HepG2 (cell line): Measurements from ENCODE around the gene SCN4B. TPM values are rescaled to one million over a fixed set of nuclear protein-coding genes. Genes with fewer than 3 reads are reported as not detected.
A peak's percentile ranks its signal among the peaks of the same experiment; 100 is the strongest.

Source experiments
- ATAC-seq: fragments of 200-7000 bp; cut with Tn5 transposase; 3 replicates; pipeline ENCODE4 v1.9.1; 2020; ENCODE audit warnings: mild to moderate bottlenecking, moderate library complexity
- BruUV-seq: library from RNA; stranded (reverse); fragments of 400-500 nt; replicated peaks from 2 replicates; lab custom pipeline; 2021; lab: Mats Ljungman, UMichigan
- CTCF ChIA-PET: fragments of 300-600 bp; formaldehyde crosslinking; extraction: SDS; loops from one replicate; lab custom pipeline; 2021; ENCODE audit warnings: low total read pairs, inconsistent platforms, low intra/inter-chr PET ratio; lab: Yijun Ruan, JAX
- POLR2A ChIA-PET: fragments of 350-600 bp; sonication (Branson Sonifier 250); formaldehyde crosslinking; loops from one replicate; lab custom pipeline; 2020; ENCODE audit warnings: antibody characterized with exemption, inconsistent platforms; lab: Yijun Ruan, JAX
- DNase-seq: peaks from one replicate; pipeline ENCODE4 v3.0.0-alpha.2; 2015; ENCODE audit warnings: low spot score
- FAIRE-seq: peaks from 3 replicates; lab custom pipeline; 2011; peaks lifted over from hg19 to GRCh38; lab: Jason Lieb, UNC
- H2AFZ ChIP-seq: one replicate; pipeline ENCODE4 v1.6.1; 2011; ENCODE audit warnings: low read length, inconsistent platforms
- H3K27ac ChIP-seq: fragments of 300-600 bp; 3 replicates; pipeline ENCODE4 v1.8.0; 2011; ENCODE audit warnings: mixed run types, mild to moderate bottlenecking, mixed read lengths, low read length, inconsistent platforms; ENCODE audit not compliant: insufficient read depth; ENCODE audit errors: extremely low read length
- H3K27me3 ChIP-seq, 2 experiments: fragments of 200-600 bp in 1 of 2; 2 replicates in 1 of 2; 3 replicates in 1 of 2; pipeline versions ENCODE4 v1.6.0 to v1.8.0; 2011; ENCODE audit warnings: low read length in 2 of 2, mild to moderate bottlenecking in 2 of 2, moderate library complexity in 2 of 2, inconsistent platforms in 1 of 2; ENCODE audit not compliant: insufficient read depth in 2 of 2, control insufficient read depth in 1 of 2
- H3K36me3 ChIP-seq, 2 experiments: fragments of 200-600 bp in 1 of 2; replicated peaks in 1 of 2; 2 replicates in 1 of 2; 3 replicates in 1 of 2; pipeline versions ENCODE4 v1.5.1 to v1.8.0; 2011; ENCODE audit warnings: low read length in 2 of 2, inconsistent platforms in 1 of 2; ENCODE audit not compliant: insufficient read depth in 2 of 2, control insufficient read depth in 1 of 2
- H3K4me1 ChIP-seq: 2 replicates; pipeline ENCODE4 v1.5.1; 2012; ENCODE audit warnings: low read length, inconsistent platforms; ENCODE audit not compliant: insufficient read depth
- H3K4me2 ChIP-seq: 2 replicates; pipeline ENCODE4 v1.6.0; 2011; ENCODE audit warnings: low read depth, low read length, inconsistent platforms
- H3K4me3 ChIP-seq, 3 experiments: fragments of 200-600 bp in 1 of 3; sonication (generic), shearing (Covaris generic) in 1 of 3; replicated peaks in 1 of 3; 2 replicates each; pipeline ENCODE4 v1.5.1; 2011 to 2016; ENCODE audit warnings: low read length in 3 of 3, inconsistent platforms in 2 of 3, low read depth in 2 of 3, mild to moderate bottlenecking in 2 of 3, control low read depth in 1 of 3, mixed read lengths in 1 of 3; ENCODE audit not compliant: insufficient read depth in 1 of 3
- H3K79me2 ChIP-seq: one replicate; pipeline ENCODE4 v1.6.1; 2011; ENCODE audit warnings: low read length, inconsistent platforms; ENCODE audit not compliant: insufficient read depth
- H3K9ac ChIP-seq: 2 replicates; pipeline ENCODE4 v1.6.0; 2011; ENCODE audit warnings: mild to moderate bottlenecking, low read depth, low read length, inconsistent platforms; ENCODE audit not compliant: insufficient read depth
- H3K9me3 ChIP-seq: 2 replicates; pipeline ENCODE4 v1.5.1; 2012; ENCODE audit warnings: mild to moderate bottlenecking, low read length
- H4K20me1 ChIP-seq: 2 replicates; pipeline ENCODE4 v1.6.0; 2011; ENCODE audit warnings: inconsistent platforms, mild to moderate bottlenecking, low read length, moderate library complexity; ENCODE audit not compliant: insufficient read depth
- CBX2 ChIP-seq, 2 experiments: fragments of 200-600 bp in 1 of 2; sonication (generic); formaldehyde crosslinking in 1 of 2; IDR thresholded peaks; 2 replicates each; pipeline versions ENCODE4 v1.7.0 to v1.8.1; 2018 to 2022; ENCODE audit warnings: low read depth in 2 of 2, low read length in 1 of 2, mild to moderate bottlenecking in 1 of 2, missing genetic modification reagents in 1 of 2
- ESRRA ChIP-seq: sonication (generic); formaldehyde crosslinking; IDR thresholded peaks from 2 replicates; pipeline ENCODE4 v1.5.1; 2020; ENCODE audit warnings: mild to moderate bottlenecking, low read depth, missing genetic modification reagents
- FOSL2 ChIP-seq: sonication (generic); formaldehyde crosslinking; IDR thresholded peaks from 2 replicates; pipeline ENCODE4 v1.4.0; 2020; ENCODE audit warnings: missing genetic modification reagents
- KLF16 ChIP-seq, 2 experiments: sonication (generic) in 1 of 2; formaldehyde crosslinking in 1 of 2; IDR thresholded peaks; 2 replicates each; pipeline versions ENCODE4 v1.6.1 to v1.8.0; 2016 to 2023; ENCODE audit warnings: missing genetic modification reagents in 2 of 2, missing compliant biosample characterization in 1 of 2
- U2AF1 ChIP-seq: fragments of 200-400 bp; formaldehyde crosslinking; optimal IDR thresholded peaks from 2 replicates; pipeline ENCODE3; 2017; ENCODE audit warnings: mild to moderate bottlenecking, low read depth, low read length
- ZNF20 ChIP-seq: sonication (generic); formaldehyde crosslinking; IDR thresholded peaks from 2 replicates; pipeline ENCODE4 v1.4.0; 2020; ENCODE audit warnings: mild to moderate bottlenecking, moderate library complexity, missing genetic modification reagents
- ZNF30 ChIP-seq: sonication (generic); formaldehyde crosslinking; IDR thresholded peaks from 2 replicates; pipeline ENCODE4 v1.5.0; 2020; ENCODE audit warnings: mild to moderate bottlenecking, missing genetic modification reagents
- ZNF749 ChIP-seq: sonication (generic); formaldehyde crosslinking; IDR thresholded peaks from 2 replicates; pipeline ENCODE4 v1.8.0; 2022; ENCODE audit warnings: mild to moderate bottlenecking, missing genetic modification reagents, moderate library complexity, borderline replicate concordance
- ZNF816 ChIP-seq: sonication (generic); formaldehyde crosslinking; IDR thresholded peaks from 2 replicates; pipeline ENCODE4 v1.8.0; 2022; ENCODE audit warnings: missing genetic modification reagents, mild to moderate bottlenecking, borderline replicate concordance
- WGBS: methylation state at CpG from one replicate; pipeline ENCODE4 v1.1.6; 2017; ENCODE audit warnings: low lambda C conversion rate; 5-methylcytosine and 5-hydroxymethylcytosine counted together
- in situ Hi-C: cut with HindIII; loops from 2 replicates; pipeline ENCODE4 v1.10.0; 2017; ENCODE audit warnings: low pct_unique_long_range_greater_than_20kb; ENCODE audit not compliant: extremely low pct_ligation_motif_present
- intact Hi-C: fragments of 100-400 bp; cut with micrococcal nuclease; formaldehyde crosslinking; loops from one replicate; pipeline ENCODE4 v1.10.0; 2022; ENCODE audit not compliant: unreplicated experiment
- polyA plus RNA-seq, 8 experiments: library from polyadenylated mRNA; depleted of rRNA in 3 of 8; stranded (reverse) in 7 of 8; unstranded in 1 of 8; fragments of >200 nt; fragmentation: Illumina TruSeq in 4 of 8; extraction: Trizol in 4 of 8; gene quantifications; 2 replicates each; pipeline versions ENCODE4 v1.2.1 to v1.2.3, GENCODE V29; 2011 to 2016; ENCODE audit warnings: low read depth in 4 of 8, missing spikeins in 1 of 8, mixed read lengths in 1 of 8; ENCODE audit not compliant: insufficient read depth in 1 of 8
- total RNA-seq, 5 experiments: library from RNA; depleted of rRNA; stranded (reverse); fragments of >200 nt; fragmentation: Illumina TruSeq; extraction: Trizol; gene quantifications; 2 replicates each; pipeline ENCODE4 v1.2.3, GENCODE V29; 2016; ENCODE audit warnings: low read depth in 1 of 5
- TF ChIP-seq, protein P1 (sequence below), 2 experiments: sonication (generic) in 1 of 2; formaldehyde crosslinking in 1 of 2; IDR thresholded peaks; 2 replicates each; pipeline versions ENCODE4 v1.6.1 to v1.9.0; 2014 to 2022; ENCODE audit warnings: antibody characterized with exemption in 1 of 2, borderline replicate concordance in 1 of 2, inconsistent platforms in 1 of 2, low read depth in 1 of 2, missing genetic modification reagents in 1 of 2
- TF ChIP-seq, protein P2 (sequence below): IDR thresholded peaks from 2 replicates; pipeline ENCODE4 v1.6.1; 2018; ENCODE audit warnings: missing genetic modification reagents, mild to moderate bottlenecking, missing compliant biosample characterization

Gene SCN4B
- total and polyA plus RNA-seq, 2 of the 13 experiments (the other 11 are each of a cell fraction or from before 2014, with no cell fraction given), result 0.04 to 0.29 TPM

DNA sequence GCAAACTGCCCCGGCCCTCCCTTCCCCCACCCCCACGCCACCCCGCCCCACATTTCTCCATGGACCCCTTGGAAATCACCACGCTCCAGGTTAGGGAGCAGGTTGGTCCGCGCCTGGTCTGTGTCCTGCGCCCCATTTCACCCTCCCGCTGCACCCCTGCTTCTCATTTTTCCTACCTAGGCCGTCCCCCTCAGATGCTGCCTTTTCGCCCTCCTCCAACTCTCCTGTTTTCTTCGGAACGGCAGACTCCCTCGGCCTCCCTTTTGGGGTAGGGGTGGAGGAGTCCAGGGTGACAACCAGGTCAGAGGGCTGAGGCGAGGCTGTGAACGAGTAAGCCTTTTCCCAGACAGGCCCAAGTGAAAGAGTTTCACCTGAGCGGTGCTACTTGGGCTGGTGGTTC lies 893 bp upstream of the SCN4B start:
- peaks cover 26 to 93% of the 10 kb centered on the region in 2 experiments for H3K27me3 ChIP-seq
- CTCF ChIA-PET, result no interaction called here
- FAIRE-seq, result no peak

DNA sequence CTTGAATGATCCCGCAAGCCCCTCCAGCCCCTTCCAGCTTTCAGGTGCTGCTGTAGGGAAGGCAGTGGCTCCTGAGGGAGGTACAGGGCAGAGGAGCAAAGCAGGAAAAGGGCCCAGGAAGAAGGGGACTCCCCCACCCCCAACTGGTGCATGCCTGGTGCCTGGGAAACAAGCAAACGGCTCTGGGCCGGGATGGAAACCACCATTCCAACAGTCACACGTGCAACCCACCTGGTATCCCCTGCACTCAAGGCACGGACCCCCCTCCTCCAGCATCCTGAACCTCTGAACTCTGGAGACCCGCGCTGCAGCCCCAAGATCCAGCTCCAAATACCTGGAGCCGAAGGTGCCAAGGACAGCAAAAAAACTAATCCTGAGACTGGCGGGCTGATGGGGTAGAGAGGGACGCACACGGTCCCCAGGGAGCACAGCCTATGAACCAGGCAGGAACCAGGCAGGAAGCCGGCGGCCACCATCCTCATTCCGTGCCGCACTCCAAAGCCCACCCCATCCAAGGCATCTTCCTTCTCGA lies 537 bp downstream of the SCN4B start:
- ATAC-seq (no peak), DNase-seq (no peak), FAIRE-seq (no peak)
- Histone ChIP-seq H3K9ac (no peak overlapping the region), H3K36me3 (no peaks in the 10 kb centered on the region), H2AFZ (no peak overlapping the region), H3K9me3 (no peaks in the 10 kb centered on the region), H4K20me1 (no peaks in the 10 kb centered on the region), H3K4me1 (peaks cover 28% of the 10 kb centered on the region), H3K4me2 (peak overlapping the region; percentile 69; the same call in 1 of the 2 replicates), H3K27ac (no peak overlapping the region), H3K4me3 (peak overlapping the region in 1 of 3 experiments; percentile 55; a peak in 1 of 6 replicates), H3K79me2 (no peaks in the 10 kb centered on the region), H3K27me3 (peaks cover 22 to 86% of the 10 kb centered on the region in 2 experiments)
- 52% methylated on average over 8 of the region's 16 CpGs for WGBS
- ChIA-PET POLR2A (no interaction called here), CTCF (no interaction called here)
- BruUV-seq, result no TSS peak
- in situ Hi-C loops, result no loop called here
- intact Hi-C loops, result no loop called here
- TF ChIP-seq ZNF816 (CRISPR knock-in tag), result no peak
- no peak for TF ChIP-seq ZNF749 (CRISPR knock-in tag)
- no peak for TF ChIP-seq ESRRA
- TF ChIP-seq, protein P1, sequence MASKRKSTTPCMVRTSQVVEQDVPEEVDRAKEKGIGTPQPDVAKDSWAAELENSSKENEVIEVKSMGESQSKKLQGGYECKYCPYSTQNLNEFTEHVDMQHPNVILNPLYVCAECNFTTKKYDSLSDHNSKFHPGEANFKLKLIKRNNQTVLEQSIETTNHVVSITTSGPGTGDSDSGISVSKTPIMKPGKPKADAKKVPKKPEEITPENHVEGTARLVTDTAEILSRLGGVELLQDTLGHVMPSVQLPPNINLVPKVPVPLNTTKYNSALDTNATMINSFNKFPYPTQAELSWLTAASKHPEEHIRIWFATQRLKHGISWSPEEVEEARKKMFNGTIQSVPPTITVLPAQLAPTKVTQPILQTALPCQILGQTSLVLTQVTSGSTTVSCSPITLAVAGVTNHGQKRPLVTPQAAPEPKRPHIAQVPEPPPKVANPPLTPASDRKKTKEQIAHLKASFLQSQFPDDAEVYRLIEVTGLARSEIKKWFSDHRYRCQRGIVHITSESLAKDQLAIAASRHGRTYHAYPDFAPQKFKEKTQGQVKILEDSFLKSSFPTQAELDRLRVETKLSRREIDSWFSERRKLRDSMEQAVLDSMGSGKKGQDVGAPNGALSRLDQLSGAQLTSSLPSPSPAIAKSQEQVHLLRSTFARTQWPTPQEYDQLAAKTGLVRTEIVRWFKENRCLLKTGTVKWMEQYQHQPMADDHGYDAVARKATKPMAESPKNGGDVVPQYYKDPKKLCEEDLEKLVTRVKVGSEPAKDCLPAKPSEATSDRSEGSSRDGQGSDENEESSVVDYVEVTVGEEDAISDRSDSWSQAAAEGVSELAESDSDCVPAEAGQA (IDR thresholded peaks at IDR 0.05; ENCODE audit: low read depth), result no peak
- TF ChIP-seq, protein P1 (CRISPR knock-in tag; IDR thresholded peaks at IDR 0.05; ENCODE audit: borderline replicate concordance), result no peak
- TF ChIP-seq ZNF20 (CRISPR knock-in tag), result no peak
- no peak for TF ChIP-seq CBX2 (IDR thresholded peaks at IDR 0.05; ENCODE audit: low read depth, low read length)
- no peak for TF ChIP-seq CBX2 (CRISPR knock-in tag; IDR thresholded peaks at IDR 0.05; ENCODE audit: low read depth)
- TF ChIP-seq U2AF1, result no peak

More for the DNA sequence above, 893 bp upstream of the SCN4B start:
- DNase-seq (no peak), ATAC-seq (no peak)
- no peak overlapping the region for H2AFZ ChIP-seq
- no peak overlapping the region for H3K4me2 ChIP-seq
- H4K20me1 ChIP-seq, result no peaks in the 10 kb centered on the region
- no peaks in the 10 kb centered on the region for H3K36me3 ChIP-seq
- H3K4me1 ChIP-seq, result peaks cover 26% of the 10 kb centered on the region
- 76% methylated on average over 16 of the region's 16 CpGs for WGBS
- H3K4me3 ChIP-seq, result no peak overlapping the region
- no peaks in the 10 kb centered on the region for H3K79me2 ChIP-seq
- no peak overlapping the region for H3K27ac ChIP-seq
- H3K9ac ChIP-seq, result no peak overlapping the region
- H3K9me3 ChIP-seq, result no peaks in the 10 kb centered on the region
- TF ChIP-seq ZNF30, result no peak
- TF ChIP-seq, protein P2, sequence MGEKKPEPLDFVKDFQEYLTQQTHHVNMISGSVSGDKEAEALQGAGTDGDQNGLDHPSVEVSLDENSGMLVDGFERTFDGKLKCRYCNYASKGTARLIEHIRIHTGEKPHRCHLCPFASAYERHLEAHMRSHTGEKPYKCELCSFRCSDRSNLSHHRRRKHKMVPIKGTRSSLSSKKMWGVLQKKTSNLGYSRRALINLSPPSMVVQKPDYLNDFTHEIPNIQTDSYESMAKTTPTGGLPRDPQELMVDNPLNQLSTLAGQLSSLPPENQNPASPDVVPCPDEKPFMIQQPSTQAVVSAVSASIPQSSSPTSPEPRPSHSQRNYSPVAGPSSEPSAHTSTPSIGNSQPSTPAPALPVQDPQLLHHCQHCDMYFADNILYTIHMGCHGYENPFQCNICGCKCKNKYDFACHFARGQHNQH (CRISPR knock-in tag), result no peak
- no peak for TF ChIP-seq KLF16 (CRISPR knock-in tag; IDR thresholded peaks at IDR 0.05)
- TF ChIP-seq FOSL2 (CRISPR knock-in tag), result no peak
- no TSS peak for BruUV-seq
- POLR2A ChIA-PET, result no interaction called here
- in situ Hi-C loops, result no loop called here
- intact Hi-C loops, result no loop called here
